ENCODE results near the gene APOA4. TPM values are rescaled to one million over a fixed set of nuclear protein-coding genes. Genes with fewer than 3 reads are reported as not detected.
"Not testable (repeated sequence)": the region's sequence is repeated elsewhere in the genome, so short reads cannot be mapped to it uniquely, and the experiment has no call there.

Gene APOA4
- total RNA-seq, 2 donors from 2014 or later = not detected

- intact Hi-C loops (cut with DNase I, micrococcal nuclease) = no loop called here
- ATAC-seq (peak; percentile 37), DNase-seq (no peak)
These were observed 9.2 kb downstream of the APOA4 start for GRCh38 chr11:116813781-116814471.

- no peak for DNase-seq
- ATAC-seq = no peak
- intact Hi-C loops (cut with DNase I, micrococcal nuclease) = no loop called here
These were observed 9.9 kb downstream of the APOA4 start for GRCh38 chr11:116813170-116813569.

- intact Hi-C loops (cut with DNase I, micrococcal nuclease) = no loop called here
- DNase-seq (no peak), ATAC-seq (no peak)
These were observed 11.0 kb downstream of the APOA4 start for GRCh38 chr11:116812109-116812508.

- ATAC-seq (no peak), DNase-seq (no peak)
- intact Hi-C loops (cut with DNase I, micrococcal nuclease) = no loop called here
These were observed 11.9 kb downstream of the APOA4 start for GRCh38 chr11:116811194-116811593.

- ATAC-seq (peak; percentile 93), DNase-seq (no peak)
- intact Hi-C loops (cut with DNase I, micrococcal nuclease) = no loop called here
These were observed 14.6 kb downstream of the APOA4 start for GRCh38 chr11:116808262-116809175.

- intact Hi-C loops (cut with DNase I, micrococcal nuclease) = no loop called here
- no peak for ATAC-seq
- no peak for DNase-seq
These were observed 15.4 kb downstream of the APOA4 start for GRCh38 chr11:116807601-116808261.

- intact Hi-C loops (cut with DNase I, micrococcal nuclease) = no loop called here
- DNase-seq (no peak), ATAC-seq (no peak)
These were observed 19.1 kb downstream of the APOA4 start for GRCh38 chr11:116804001-116804400.

- ATAC-seq; DNase-seq; intact Hi-C loops (cut with DNase I, micrococcal nuclease): not testable (repeated sequence)
These were observed 21.4 kb downstream of the APOA4 start for GRCh38 chr11:116801662-116802061.

GRCh38 chr11:116800610-116801009 lies 22.5 kb downstream of the APOA4 start:
- ATAC-seq (no peak), DNase-seq (no peak)
- intact Hi-C loops (cut with DNase I, micrococcal nuclease) = no loop called here

- ATAC-seq (no peak), DNase-seq (no peak)
- intact Hi-C loops (cut with DNase I, micrococcal nuclease) = loop anchor here in 1 of 2 donors (10.0 kb wide), 1 partner anchor 306 kb away; no protein-coding TSS in a partner anchor
These were observed 24.7 kb downstream of the APOA4 start for GRCh38 chr11:116798368-116798767.

GRCh38 chr11:116797816-116798215 lies 25.3 kb downstream of the APOA4 start:
- DNase-seq (no peak), ATAC-seq (no peak)
- intact Hi-C loops (cut with DNase I, micrococcal nuclease) = loop anchor here in 1 of 2 donors (10.0 kb wide), 1 partner anchor 307 kb away; no protein-coding TSS in a partner anchor

- intact Hi-C loops (cut with DNase I, micrococcal nuclease) = loop anchor here in 1 of 2 donors (10.0 kb wide), 1 partner anchor 308 kb away; no protein-coding TSS in a partner anchor
- no peak for ATAC-seq
These were observed 26.6 kb downstream of the APOA4 start for GRCh38 chr11:116796548-116796947.

GRCh38 chr11:116794851-116795250 lies 28.3 kb downstream of the APOA4 start:
- DNase-seq (no peak), ATAC-seq (no peak)
- intact Hi-C loops (cut with DNase I, micrococcal nuclease) = loop anchor here (5.0 to 10.0 kb wide), 2 partner anchors 310 to 312 kb away; no protein-coding TSS in a partner anchor

More at GRCh38 chr11:116796548-116796947, 26.6 kb downstream of the APOA4 start:
- DNase-seq = no peak

GRCh38 chr11:116793772-116794097 lies 29.4 kb downstream of the APOA4 start:
- ATAC-seq = peak; percentile 53
- no peak for DNase-seq
- intact Hi-C loops (cut with DNase I, micrococcal nuclease) = loop anchor here (5.0 to 10.0 kb wide), 2 partner anchors 311 to 314 kb away; no protein-coding TSS in a partner anchor

- intact Hi-C loops (cut with DNase I, micrococcal nuclease) = loop anchor here (5.0 to 10.0 kb wide), 2 partner anchors 312 to 314 kb away; no protein-coding TSS in a partner anchor
- DNase-seq = no peak
- ATAC-seq = no peak
These were observed 30.0 kb downstream of the APOA4 start for GRCh38 chr11:116792869-116793771.

GRCh38 chr11:116792144-116792868 lies 30.8 kb downstream of the APOA4 start:
- intact Hi-C loops (cut with DNase I, micrococcal nuclease) = loop anchor here (5.0 to 10.0 kb wide), 2 partner anchors 312 to 315 kb away; no protein-coding TSS in a partner anchor
- ATAC-seq (no peak), DNase-seq (no peak)

- no peak for ATAC-seq
These were observed 31.3 kb downstream of the APOA4 start, which contains the start of gene APOA5 for GRCh38 chr11:116791813-116792143. APOA5 (minus strand) TSS chr11:116791879; CDS start chr11:116791860, 19 bp downstream.

More at GRCh38 chr11:116791813-116792143, 31.3 kb downstream of the APOA4 start, which contains the start of gene APOA5:
- intact Hi-C loops (cut with DNase I, micrococcal nuclease) = loop anchor here (5.0 to 10.0 kb wide), 2 partner anchors 313 to 316 kb away; no protein-coding TSS in a partner anchor
- no peak for DNase-seq

All from left colon (tissue), 2 donors.